Stimulated activated CD8-positive, alpha-beta memory T cell treated with anti-CD3 and anti-CD28 coated beads, Interleukin-15, amount 100 ng/mL, for 48 hours (primary cell): ENCODE results near the gene CLDN16.

Source experiments
- DNase-seq, 2 donors: peaks; one replicate each; pipeline ENCODE4 v3.0.0-alpha.2; 2020; ENCODE audit warnings: low read depth in 2 of 2

CLDN16 gene

GRCh38 chr3:190387578-190388213, at the start of gene CLDN16:
CLDN16 (plus strand) TSS chr3:190388163; CDS start chr3:190388330, 167 bp downstream.
- no peak for DNase-seq

- DNase-seq: no peak
Observed at GRCh38 chr3:190338717-190339116, 49.2 kb upstream of the CLDN16 start.

- DNase-seq: no peak
Observed at GRCh38 chr3:190339130-190339529, 48.8 kb upstream of the CLDN16 start.

GRCh38 chr3:190340071-190340470, 47.9 kb upstream of the CLDN16 start:
- DNase-seq: no peak

GRCh38 chr3:190345027-190345821, 42.7 kb upstream of the CLDN16 start:
- DNase-seq: no peak

- no peak for DNase-seq
Observed at GRCh38 chr3:190345878-190346277, 42.1 kb upstream of the CLDN16 start.

- no peak for DNase-seq
Observed at GRCh38 chr3:190346541-190346940, 41.4 kb upstream of the CLDN16 start.

GRCh38 chr3:190352861-190353457, 35.0 kb upstream of the CLDN16 start:
- DNase-seq: no peak

GRCh38 chr3:190356246-190356645, 31.7 kb upstream of the CLDN16 start:
- no peak for DNase-seq

- no peak for DNase-seq
Observed at GRCh38 chr3:190357468-190357867, 30.5 kb upstream of the CLDN16 start.

- no peak for DNase-seq
Observed at GRCh38 chr3:190359813-190360212, 28.1 kb upstream of the CLDN16 start.

- no peak for DNase-seq
Observed at GRCh38 chr3:190360228-190360627, 27.7 kb upstream of the CLDN16 start.

- no peak for DNase-seq
Observed at GRCh38 chr3:190361791-190362190, 26.2 kb upstream of the CLDN16 start.

- no peak for DNase-seq
Observed at GRCh38 chr3:190362258-190362657, 25.7 kb upstream of the CLDN16 start.

GRCh38 chr3:190366133-190366532, 21.8 kb upstream of the CLDN16 start:
- DNase-seq: no peak

GRCh38 chr3:190368881-190369280, 19.1 kb upstream of the CLDN16 start:
- DNase-seq: no peak

GRCh38 chr3:190369668-190370295, 18.2 kb upstream of the CLDN16 start:
- no peak for DNase-seq

GRCh38 chr3:190370369-190370768, 17.6 kb upstream of the CLDN16 start:
- DNase-seq: no peak

GRCh38 chr3:190371152-190371551, 16.8 kb upstream of the CLDN16 start:
- no peak for DNase-seq

GRCh38 chr3:190375246-190375645, 12.7 kb upstream of the CLDN16 start:
- DNase-seq: no peak

- no peak for DNase-seq
Observed at GRCh38 chr3:190375671-190376070, 12.3 kb upstream of the CLDN16 start.

- no peak for DNase-seq
Observed at GRCh38 chr3:190378240-190378891, 9.6 kb upstream of the CLDN16 start.
